OCI-LY7 (cell line): Measurements from ENCODE around the gene CDH23.

ENCODE experiments used
- CTCF ChIP-seq: fragments of 200-600 bp; sonication (generic); conservative IDR thresholded peaks from 2 replicates; pipeline ENCODE4 v1.5.1; 2014; ENCODE audit warnings: mild to moderate bottlenecking, antibody characterized with exemption, low read length, moderate library complexity, mixed read lengths
- EZH2phosphoT487 ChIP-seq: fragments of 200-600 bp; sonication (generic); IDR thresholded peaks from 2 replicates; pipeline ENCODE4 v1.6.1; 2018; ENCODE audit warnings: low read depth, borderline replicate concordance, mild to moderate bottlenecking, mixed run types, antibody characterized with exemption, low read length, moderate library complexity, mixed read lengths

DNA sequence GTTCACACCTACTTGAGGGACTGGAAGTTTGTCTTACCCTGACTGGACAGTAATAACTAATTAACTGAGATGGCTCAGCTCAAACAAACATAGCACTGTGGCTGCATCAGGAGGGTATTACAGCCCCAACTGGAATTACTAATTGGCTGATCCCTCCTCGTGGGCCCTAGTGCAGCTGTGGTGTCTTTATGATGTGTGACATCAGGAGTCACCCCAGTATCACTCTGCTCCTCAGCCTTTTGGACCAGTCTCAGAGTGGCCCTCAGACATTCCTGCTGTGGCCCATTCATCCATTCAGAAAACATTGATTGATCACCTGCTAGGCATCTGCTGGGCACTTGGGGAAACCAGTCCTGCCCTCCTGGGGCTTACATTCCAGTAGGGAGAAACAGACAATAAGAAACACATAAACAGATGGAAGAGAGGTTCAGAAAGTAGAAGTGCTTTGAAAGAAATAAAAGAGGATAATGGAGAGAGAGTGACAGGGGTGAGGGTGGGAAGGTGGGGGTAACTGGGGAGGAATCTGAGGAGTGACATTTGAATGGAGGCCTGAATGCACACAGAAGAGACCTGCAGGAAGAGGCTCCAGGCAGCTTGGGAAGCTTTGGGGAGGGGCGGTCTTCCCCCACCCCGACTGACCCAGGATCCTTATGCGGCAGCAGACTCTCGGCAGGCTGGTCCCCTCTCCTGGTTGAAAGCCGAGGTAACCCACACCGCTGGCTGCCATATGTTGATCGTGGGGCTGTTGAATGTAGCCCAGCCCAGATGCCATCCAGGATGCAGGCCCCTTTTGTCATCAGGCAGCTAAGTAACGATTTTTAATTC lies 209.7 kb downstream of the CDH23 start:
- TF ChIP-seq CTCF (no peak), EZH2phosphoT487 (no peak)
